Liver (tissue), 9 donors: ENCODE data around the gene LMTK2. TPM values are rescaled to one million over a fixed set of nuclear protein-coding genes. Genes with fewer than 3 reads are reported as not detected.

Experiments
- DNase-seq: peaks from one replicate; pipeline ENCODE4 v3.0.0-alpha.2; 2017; ENCODE audit warnings: low spot score
- H3K27ac ChIP-seq, 2 donors: one replicate each; pipeline ENCODE4 v1.7.0; 2013; ENCODE audit warnings: inconsistent platforms in 2 of 2, low read length in 2 of 2, control low read depth in 1 of 2, low read depth in 1 of 2, mild to moderate bottlenecking in 1 of 2
- H3K27me3 ChIP-seq, 4 donors: one replicate each; pipeline versions ENCODE4 v1.6.1 to v1.7.0; 2013; ENCODE audit warnings: low read length in 3 of 4, inconsistent platforms in 1 of 4, mild to moderate bottlenecking in 1 of 4, moderate library complexity in 1 of 4; ENCODE audit not compliant: control insufficient read depth in 4 of 4, insufficient read depth in 4 of 4
- H3K36me3 ChIP-seq, 4 donors: one replicate each; pipeline versions ENCODE4 v1.6.1 to v1.7.0; 2013; ENCODE audit warnings: low read length in 3 of 4, mild to moderate bottlenecking in 3 of 4, low read depth in 1 of 4, moderate library complexity in 1 of 4; ENCODE audit not compliant: control insufficient read depth in 4 of 4, insufficient read depth in 3 of 4
- H3K4me1 ChIP-seq, 4 donors: one replicate each; pipeline versions ENCODE4 v1.6.1 to v1.7.0; 2013; ENCODE audit warnings: low read length in 3 of 4, mild to moderate bottlenecking in 3 of 4, moderate library complexity in 1 of 4; ENCODE audit not compliant: control insufficient read depth in 4 of 4, insufficient read depth in 4 of 4
- H3K4me3 ChIP-seq, 3 donors: one replicate each; pipeline versions ENCODE4 v1.6.1 to v1.7.0; 2013; ENCODE audit warnings: low read length in 3 of 3, control low read depth in 1 of 3, low read depth in 1 of 3, mild to moderate bottlenecking in 1 of 3
- H3K9ac ChIP-seq, 2 donors: one replicate each; pipeline ENCODE4 v1.7.0; 2013; ENCODE audit warnings: low read length in 2 of 2, mild to moderate bottlenecking in 2 of 2, moderate library complexity in 2 of 2, control low read depth in 1 of 2, low read depth in 1 of 2
- H3K9me3 ChIP-seq, 4 donors: one replicate each; pipeline versions ENCODE4 v1.6.1 to v1.7.0; 2013; ENCODE audit warnings: low read length in 3 of 4; ENCODE audit not compliant: control insufficient read depth in 4 of 4
- GABPA ChIP-seq, 2 donors: IDR thresholded peaks in 1 of 2; conservative IDR thresholded peaks in 1 of 2; 2 replicates each; pipeline ENCODE4 v1.6.1; 2016; ENCODE audit warnings: antibody characterized with exemption in 2 of 2, mild to moderate bottlenecking in 1 of 2, moderate library complexity in 1 of 2
- HNF4A ChIP-seq, 2 donors: conservative IDR thresholded peaks; 2 replicates each; pipeline ENCODE4 v1.6.1; 2016; ENCODE audit warnings: antibody characterized with exemption in 2 of 2, mild to moderate bottlenecking in 2 of 2
- HNF4G ChIP-seq: IDR thresholded peaks from 2 replicates; pipeline ENCODE4 v1.6.1; 2016; ENCODE audit warnings: antibody characterized with exemption
- JUND ChIP-seq, 2 donors: IDR thresholded peaks; 2 replicates each; pipeline ENCODE4 v1.6.1; 2016; ENCODE audit warnings: antibody characterized with exemption in 2 of 2
- RAD21 ChIP-seq, 2 donors: IDR thresholded peaks; 2 replicates each; pipeline ENCODE4 v1.6.1; 2016; ENCODE audit warnings: antibody characterized with exemption in 2 of 2, mild to moderate bottlenecking in 2 of 2
- RXRA ChIP-seq, 2 donors: IDR thresholded peaks; 2 replicates each; pipeline ENCODE4 v1.6.1; 2017 to 2018; ENCODE audit warnings: antibody characterized with exemption in 2 of 2, mild to moderate bottlenecking in 1 of 2
- SP1 ChIP-seq: IDR thresholded peaks from 2 replicates; pipeline ENCODE4 v1.6.1; 2018; ENCODE audit warnings: antibody characterized with exemption, mild to moderate bottlenecking
- TAF1 ChIP-seq: conservative IDR thresholded peaks from 2 replicates; pipeline ENCODE4 v1.6.1; 2016; ENCODE audit warnings: antibody characterized with exemption, mild to moderate bottlenecking
- WGBS: extraction: QIAGEN DNeasy Blood & Tissue Kit; methylation state at CpG from one replicate; pipeline ENCODE4 v1.1.7; 2013; 5-methylcytosine and 5-hydroxymethylcytosine counted together
- polyA plus RNA-seq, 2 donors: library from polyadenylated mRNA; stranded (reverse) in 1 of 2; unstranded in 1 of 2; fragments of 200-250 nt in 1 of 2; fragments of >200 nt in 1 of 2; fragmentation: Nextera tagmentation in 1 of 2; extraction: Ambion mirVana in 1 of 2; gene quantifications; one replicate each; pipeline versions ENCODE4 v1.2.1 to v1.2.3, GENCODE V29; 2013 to 2015
- total RNA-seq, 2 donors: library from RNA; depleted of rRNA; stranded (reverse); fragments of >200 nt; gene quantifications; one replicate each; pipeline ENCODE4 v1.2.3, GENCODE V29; 2014
- TF ChIP-seq, protein P1 (sequence below): IDR thresholded peaks from 2 replicates; pipeline ENCODE4 v1.6.1; 2016; ENCODE audit warnings: antibody characterized with exemption
- TF ChIP-seq, protein P2 (sequence below): IDR thresholded peaks from 2 replicates; pipeline ENCODE4 v1.6.1; 2016; ENCODE audit warnings: antibody characterized with exemption
- TF ChIP-seq, protein P3 (sequence below): fragments of 150-350 bp; IDR thresholded peaks from 2 replicates; pipeline ENCODE4 v1.5.1; 2017; ENCODE audit warnings: improper control_type of control experiment, low read depth, low read length; ENCODE audit not compliant: missing input control
- TF ChIP-seq, protein P4 (sequence below): IDR thresholded peaks from 2 replicates; pipeline ENCODE4 v1.6.1; 2016; ENCODE audit warnings: antibody characterized with exemption
- TF ChIP-seq, protein P5 (sequence below): IDR thresholded peaks from 2 replicates; pipeline ENCODE4 v1.6.1; 2016; ENCODE audit warnings: antibody characterized with exemption, mild to moderate bottlenecking
- donor health status: healthy.
- donor health status: healthy.
- donor health status: healthy.
- donor health status: healthy.
- donor health status: healthy.

The LMTK2 gene
- total and polyA plus RNA-seq, 4 donors, result 3.1 to 14.3 (median 9.0) TPM

DNA sequence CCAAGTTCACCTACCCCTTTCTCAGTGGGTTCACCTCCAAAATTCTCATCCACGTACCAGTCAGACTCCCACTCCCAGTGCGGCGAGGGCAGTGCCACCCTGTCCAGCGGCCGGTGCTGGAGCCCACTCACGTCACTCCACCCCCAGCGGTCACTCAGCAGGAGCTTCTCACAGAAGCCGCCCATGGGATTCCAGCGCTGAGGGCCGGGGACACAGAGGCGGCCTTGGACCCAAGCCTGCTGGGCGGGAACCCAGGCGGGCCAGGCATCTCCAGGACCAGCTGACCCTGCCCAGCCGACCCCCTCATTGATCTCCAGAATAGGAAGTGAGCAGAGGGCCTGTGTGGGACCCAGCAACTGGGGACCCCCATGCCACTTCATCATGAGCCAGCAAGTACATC, 138.2 kb downstream of the LMTK2 start:
- no peaks in the 10 kb centered on the region for H3K9me3 ChIP-seq
- no peaks in the 10 kb centered on the region for H3K4me1 ChIP-seq
- TF ChIP-seq HNF4A (conservative IDR thresholded peaks at IDR 0.05), result no peak
- TF ChIP-seq, protein P1, sequence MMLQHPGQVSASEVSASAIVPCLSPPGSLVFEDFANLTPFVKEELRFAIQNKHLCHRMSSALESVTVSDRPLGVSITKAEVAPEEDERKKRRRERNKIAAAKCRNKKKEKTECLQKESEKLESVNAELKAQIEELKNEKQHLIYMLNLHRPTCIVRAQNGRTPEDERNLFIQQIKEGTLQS, result no peak
- no peak for TF ChIP-seq RAD21 (IDR thresholded peaks at IDR 0.05)
- TF ChIP-seq GABPA (IDR thresholded peaks at IDR 0.05 in 1 of 2, conservative IDR thresholded peaks at IDR 0.05 in 1 of 2), result no peak
- TF ChIP-seq, protein P2, sequence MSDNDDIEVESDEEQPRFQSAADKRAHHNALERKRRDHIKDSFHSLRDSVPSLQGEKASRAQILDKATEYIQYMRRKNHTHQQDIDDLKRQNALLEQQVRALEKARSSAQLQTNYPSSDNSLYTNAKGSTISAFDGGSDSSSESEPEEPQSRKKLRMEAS, result no peak
- TF ChIP-seq, protein P3, sequence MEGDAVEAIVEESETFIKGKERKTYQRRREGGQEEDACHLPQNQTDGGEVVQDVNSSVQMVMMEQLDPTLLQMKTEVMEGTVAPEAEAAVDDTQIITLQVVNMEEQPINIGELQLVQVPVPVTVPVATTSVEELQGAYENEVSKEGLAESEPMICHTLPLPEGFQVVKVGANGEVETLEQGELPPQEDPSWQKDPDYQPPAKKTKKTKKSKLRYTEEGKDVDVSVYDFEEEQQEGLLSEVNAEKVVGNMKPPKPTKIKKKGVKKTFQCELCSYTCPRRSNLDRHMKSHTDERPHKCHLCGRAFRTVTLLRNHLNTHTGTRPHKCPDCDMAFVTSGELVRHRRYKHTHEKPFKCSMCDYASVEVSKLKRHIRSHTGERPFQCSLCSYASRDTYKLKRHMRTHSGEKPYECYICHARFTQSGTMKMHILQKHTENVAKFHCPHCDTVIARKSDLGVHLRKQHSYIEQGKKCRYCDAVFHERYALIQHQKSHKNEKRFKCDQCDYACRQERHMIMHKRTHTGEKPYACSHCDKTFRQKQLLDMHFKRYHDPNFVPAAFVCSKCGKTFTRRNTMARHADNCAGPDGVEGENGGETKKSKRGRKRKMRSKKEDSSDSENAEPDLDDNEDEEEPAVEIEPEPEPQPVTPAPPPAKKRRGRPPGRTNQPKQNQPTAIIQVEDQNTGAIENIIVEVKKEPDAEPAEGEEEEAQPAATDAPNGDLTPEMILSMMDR, result no peak
- TF ChIP-seq, protein P4, sequence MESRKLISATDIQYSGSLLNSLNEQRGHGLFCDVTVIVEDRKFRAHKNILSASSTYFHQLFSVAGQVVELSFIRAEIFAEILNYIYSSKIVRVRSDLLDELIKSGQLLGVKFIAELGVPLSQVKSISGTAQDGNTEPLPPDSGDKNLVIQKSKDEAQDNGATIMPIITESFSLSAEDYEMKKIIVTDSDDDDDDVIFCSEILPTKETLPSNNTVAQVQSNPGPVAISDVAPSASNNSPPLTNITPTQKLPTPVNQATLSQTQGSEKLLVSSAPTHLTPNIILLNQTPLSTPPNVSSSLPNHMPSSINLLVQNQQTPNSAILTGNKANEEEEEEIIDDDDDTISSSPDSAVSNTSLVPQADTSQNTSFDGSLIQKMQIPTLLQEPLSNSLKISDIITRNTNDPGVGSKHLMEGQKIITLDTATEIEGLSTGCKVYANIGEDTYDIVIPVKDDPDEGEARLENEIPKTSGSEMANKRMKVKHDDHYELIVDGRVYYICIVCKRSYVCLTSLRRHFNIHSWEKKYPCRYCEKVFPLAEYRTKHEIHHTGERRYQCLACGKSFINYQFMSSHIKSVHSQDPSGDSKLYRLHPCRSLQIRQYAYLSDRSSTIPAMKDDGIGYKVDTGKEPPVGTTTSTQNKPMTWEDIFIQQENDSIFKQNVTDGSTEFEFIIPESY, result no peak
- no peak for TF ChIP-seq SP1
- no peak for TF ChIP-seq RXRA (IDR thresholded peaks at IDR 0.05)
- no peak for TF ChIP-seq TAF1
- no peak for TF ChIP-seq HNF4G
- TF ChIP-seq JUND (IDR thresholded peaks at IDR 0.05), result no peak
- H3K36me3 ChIP-seq, result peaks cover 0 to 4% (median under 1%) of the 10 kb centered on the region in 4 donors
- H3K9ac ChIP-seq, result no peak overlapping the region
- no peak overlapping the region for H3K27ac ChIP-seq
- H3K27me3 ChIP-seq, result no peaks in the 10 kb centered on the region
- no peak for DNase-seq
- no peak overlapping the region for H3K4me3 ChIP-seq
- WGBS, result 97% methylated on average over 14 of the region's 14 CpGs

DNA sequence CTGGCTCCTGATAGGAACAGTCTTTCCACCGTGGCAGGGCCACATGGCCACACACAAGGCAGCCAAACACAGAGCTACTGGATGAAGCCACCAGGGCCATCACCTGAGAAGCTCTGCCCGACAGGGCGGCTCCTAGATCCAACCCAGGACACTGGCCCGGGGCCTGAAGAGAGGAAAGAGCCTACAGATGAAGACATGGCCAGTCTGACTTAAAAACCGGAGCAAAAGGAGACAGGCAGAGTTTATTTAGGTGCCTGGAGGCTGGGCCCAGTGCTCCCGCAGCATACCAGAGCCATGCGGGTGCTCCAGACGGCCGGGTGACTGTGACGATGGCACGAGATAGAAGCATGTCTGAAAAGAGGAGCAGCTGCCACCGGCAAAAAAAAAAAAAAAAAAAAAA, 141.5 kb downstream of the LMTK2 start:
- Histone ChIP-seq H3K27ac (no peak overlapping the region), H3K9ac (no peak overlapping the region), H3K36me3 (no peaks in the 10 kb centered on the region), H3K4me1 (peaks cover 6 to 18% (median 13%) of the 10 kb centered on the region in 4 donors), H3K4me3 (no peak overlapping the region), H3K9me3 (no peaks in the 10 kb centered on the region), H3K27me3 (no peaks in the 10 kb centered on the region)
- 93% methylated on average over 12 of the region's 12 CpGs for WGBS
- TF ChIP-seq, protein P4, result no peak
- TF ChIP-seq, protein P5, sequence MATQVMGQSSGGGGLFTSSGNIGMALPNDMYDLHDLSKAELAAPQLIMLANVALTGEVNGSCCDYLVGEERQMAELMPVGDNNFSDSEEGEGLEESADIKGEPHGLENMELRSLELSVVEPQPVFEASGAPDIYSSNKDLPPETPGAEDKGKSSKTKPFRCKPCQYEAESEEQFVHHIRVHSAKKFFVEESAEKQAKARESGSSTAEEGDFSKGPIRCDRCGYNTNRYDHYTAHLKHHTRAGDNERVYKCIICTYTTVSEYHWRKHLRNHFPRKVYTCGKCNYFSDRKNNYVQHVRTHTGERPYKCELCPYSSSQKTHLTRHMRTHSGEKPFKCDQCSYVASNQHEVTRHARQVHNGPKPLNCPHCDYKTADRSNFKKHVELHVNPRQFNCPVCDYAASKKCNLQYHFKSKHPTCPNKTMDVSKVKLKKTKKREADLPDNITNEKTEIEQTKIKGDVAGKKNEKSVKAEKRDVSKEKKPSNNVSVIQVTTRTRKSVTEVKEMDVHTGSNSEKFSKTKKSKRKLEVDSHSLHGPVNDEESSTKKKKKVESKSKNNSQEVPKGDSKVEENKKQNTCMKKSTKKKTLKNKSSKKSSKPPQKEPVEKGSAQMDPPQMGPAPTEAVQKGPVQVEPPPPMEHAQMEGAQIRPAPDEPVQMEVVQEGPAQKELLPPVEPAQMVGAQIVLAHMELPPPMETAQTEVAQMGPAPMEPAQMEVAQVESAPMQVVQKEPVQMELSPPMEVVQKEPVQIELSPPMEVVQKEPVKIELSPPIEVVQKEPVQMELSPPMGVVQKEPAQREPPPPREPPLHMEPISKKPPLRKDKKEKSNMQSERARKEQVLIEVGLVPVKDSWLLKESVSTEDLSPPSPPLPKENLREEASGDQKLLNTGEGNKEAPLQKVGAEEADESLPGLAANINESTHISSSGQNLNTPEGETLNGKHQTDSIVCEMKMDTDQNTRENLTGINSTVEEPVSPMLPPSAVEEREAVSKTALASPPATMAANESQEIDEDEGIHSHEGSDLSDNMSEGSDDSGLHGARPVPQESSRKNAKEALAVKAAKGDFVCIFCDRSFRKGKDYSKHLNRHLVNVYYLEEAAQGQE, result no peak
- TF ChIP-seq, protein P3, result no peak
- no peak for TF ChIP-seq HNF4G
- DNase-seq, result no peak
